K562 (cell line): ENCODE results near the gene POLE2. TPM values are rescaled to one million over a fixed set of nuclear protein-coding genes. Genes with fewer than 3 reads are reported as not detected.

ENCODE experiments used
- ARHGAP35 ChIP-seq: fragments of 450-650 bp; IDR thresholded peaks from 2 replicates; pipeline ENCODE4 v1.6.1; 2018; ENCODE audit not compliant: partially characterized antibody
- KLF6 ChIP-seq: fragments of 250-450 bp; sonication (Bioruptor Pico); IDR thresholded peaks from 2 replicates; pipeline ENCODE4 v1.4.0; 2020; ENCODE audit warnings: mild to moderate bottlenecking, moderate library complexity, borderline replicate concordance
- ZNF239 ChIP-seq: fragments of 250-450 bp; sonication (Bioruptor Pico); IDR thresholded peaks from 2 replicates; pipeline ENCODE4 v1.4.0; 2020; ENCODE audit warnings: mild to moderate bottlenecking
- polyA plus RNA-seq, 8 experiments: library from polyadenylated mRNA; depleted of rRNA in 4 of 8; stranded (reverse) in 5 of 8; unstranded in 3 of 8; fragments of >200 nt; fragmentation: Nextera tagmentation in 2 of 8; fragmentation: Illumina TruSeq in 1 of 8; extraction: Ambion mirVana in 2 of 8; extraction: Trizol in 1 of 8; gene quantifications; 2 replicates each; pipeline versions ENCODE4 v1.2.1 to v1.2.3, GENCODE V29; 2011 to 2014; ENCODE audit warnings: inconsistent platforms in 1 of 8, missing spikeins in 1 of 8
- total RNA-seq, 7 experiments: library from RNA; depleted of rRNA in 6 of 7; stranded (reverse); fragments of >200 nt in 6 of 7; fragmentation: Illumina TruSeq in 2 of 7; extraction: Trizol in 2 of 7; gene quantifications; 2 replicates each; pipeline versions ENCODE4 v1.2.1 to v1.2.3, GENCODE V29; 2011 to 2021; ENCODE audit warnings: low replicate concordance in 1 of 7
- TF ChIP-seq, protein P1 (sequence below), 3 experiments: IDR thresholded peaks in 2 of 3; conservative IDR thresholded peaks in 1 of 3; 2 replicates each; pipeline ENCODE4 v1.5.1; 2011 to 2012; ENCODE audit warnings: low read length in 3 of 3, mild to moderate bottlenecking in 3 of 3, control low read depth in 2 of 3, improper control_type of control experiment in 1 of 3, inconsistent platforms in 1 of 3, low read depth in 1 of 3, mixed read lengths in 1 of 3, moderate library complexity in 1 of 3; ENCODE audit not compliant: insufficient read depth in 2 of 3
- TF ChIP-seq, protein P2 (sequence below): fragments of 450-650 bp; IDR thresholded peaks from 2 replicates; pipeline ENCODE4 v1.6.1; 2016; ENCODE audit warnings: borderline replicate concordance
- TF ChIP-seq, protein P3 (sequence below), 2 experiments: IDR thresholded peaks in 1 of 2; conservative IDR thresholded peaks in 1 of 2; 2 replicates each; pipeline ENCODE4 v1.6.1; 2016; ENCODE audit warnings: low read depth in 2 of 2, mild to moderate bottlenecking in 1 of 2, missing compliant biosample characterization in 1 of 2, missing genetic modification characterization in 1 of 2, moderate library complexity in 1 of 2
- TF ChIP-seq, protein P4 (sequence below): fragments of 450-650 bp; IDR thresholded peaks from 2 replicates; pipeline ENCODE4 v1.7.1; 2018; ENCODE audit warnings: mild to moderate bottlenecking, low read depth; ENCODE audit not compliant: partially characterized antibody
- TF ChIP-seq, protein P5 (sequence below), 2 experiments: fragments of 150-350 bp in 1 of 2; IDR thresholded peaks; 2 replicates each; pipeline ENCODE4 v1.6.1; 2012 to 2016; ENCODE audit warnings: low read depth in 2 of 2, low read length in 2 of 2, mild to moderate bottlenecking in 1 of 2, moderate library complexity in 1 of 2

POLE2 gene
- total and polyA plus RNA-seq, 9 of the 15 experiments (the other 6 are each of a cell fraction or from before 2014, with no cell fraction given) = 30.7 to 78.4 (median 55.4) TPM

DNA sequence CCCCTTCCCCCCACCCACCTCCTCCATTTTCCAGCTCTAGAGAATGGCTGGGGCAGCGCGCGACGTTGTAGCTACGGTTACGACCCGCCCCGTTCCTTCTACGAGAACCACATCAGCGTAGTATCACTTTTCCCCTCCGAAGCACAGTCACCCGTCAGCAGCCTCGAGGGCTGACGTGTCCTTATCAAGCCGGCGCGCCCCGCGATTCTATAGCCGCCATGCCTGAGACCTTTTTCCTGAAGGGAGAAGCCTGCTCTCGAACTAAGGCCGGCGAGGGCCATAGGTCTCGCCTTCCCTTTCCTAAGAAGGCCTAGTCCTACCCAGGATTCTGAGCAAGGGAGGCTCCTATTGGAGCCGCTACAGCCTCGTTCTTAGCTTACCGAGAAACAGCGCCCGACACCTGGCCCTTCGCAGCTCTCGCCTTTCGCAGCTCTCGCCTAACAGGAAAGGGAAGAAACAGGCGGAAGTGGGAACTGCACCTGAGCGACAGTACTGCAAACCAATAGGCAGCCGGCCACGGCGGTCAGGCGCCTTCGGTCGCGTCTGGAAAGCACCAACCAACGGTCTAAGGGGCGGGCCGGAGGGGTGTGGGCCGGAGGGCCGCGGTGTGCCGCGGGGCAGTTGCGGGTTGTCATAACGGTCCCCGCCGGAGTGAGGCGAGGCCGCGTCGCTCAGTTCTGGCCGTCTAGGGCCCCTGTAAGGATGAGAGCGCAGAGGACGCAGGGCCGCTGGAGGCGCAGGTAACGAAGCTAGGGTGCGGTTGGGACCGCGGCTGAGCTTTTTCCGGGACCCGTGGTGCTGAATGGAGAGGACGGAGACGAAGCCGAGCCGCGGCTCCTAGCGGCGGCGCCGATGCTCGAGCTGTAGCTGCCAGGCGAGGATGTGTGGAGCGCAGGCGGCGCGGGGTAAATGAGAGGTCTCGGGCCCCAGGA is 67.6 kb downstream of the POLE2 start, which contains the start of the genes MGAT2 and RPL36AL (continued):
- TF ChIP-seq, protein P1, sequence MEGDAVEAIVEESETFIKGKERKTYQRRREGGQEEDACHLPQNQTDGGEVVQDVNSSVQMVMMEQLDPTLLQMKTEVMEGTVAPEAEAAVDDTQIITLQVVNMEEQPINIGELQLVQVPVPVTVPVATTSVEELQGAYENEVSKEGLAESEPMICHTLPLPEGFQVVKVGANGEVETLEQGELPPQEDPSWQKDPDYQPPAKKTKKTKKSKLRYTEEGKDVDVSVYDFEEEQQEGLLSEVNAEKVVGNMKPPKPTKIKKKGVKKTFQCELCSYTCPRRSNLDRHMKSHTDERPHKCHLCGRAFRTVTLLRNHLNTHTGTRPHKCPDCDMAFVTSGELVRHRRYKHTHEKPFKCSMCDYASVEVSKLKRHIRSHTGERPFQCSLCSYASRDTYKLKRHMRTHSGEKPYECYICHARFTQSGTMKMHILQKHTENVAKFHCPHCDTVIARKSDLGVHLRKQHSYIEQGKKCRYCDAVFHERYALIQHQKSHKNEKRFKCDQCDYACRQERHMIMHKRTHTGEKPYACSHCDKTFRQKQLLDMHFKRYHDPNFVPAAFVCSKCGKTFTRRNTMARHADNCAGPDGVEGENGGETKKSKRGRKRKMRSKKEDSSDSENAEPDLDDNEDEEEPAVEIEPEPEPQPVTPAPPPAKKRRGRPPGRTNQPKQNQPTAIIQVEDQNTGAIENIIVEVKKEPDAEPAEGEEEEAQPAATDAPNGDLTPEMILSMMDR (IDR thresholded peaks at IDR 0.05 in 2 of 3, conservative IDR thresholded peaks at IDR 0.05 in 1 of 3; ENCODE audit: insufficient read depth in 2 of 3, low read depth in 1 of 3, low read length in 3 of 3) = peak; percentile 5 to 35 (median 24); a peak in 2 of 6 replicates
- TF ChIP-seq, protein P2, sequence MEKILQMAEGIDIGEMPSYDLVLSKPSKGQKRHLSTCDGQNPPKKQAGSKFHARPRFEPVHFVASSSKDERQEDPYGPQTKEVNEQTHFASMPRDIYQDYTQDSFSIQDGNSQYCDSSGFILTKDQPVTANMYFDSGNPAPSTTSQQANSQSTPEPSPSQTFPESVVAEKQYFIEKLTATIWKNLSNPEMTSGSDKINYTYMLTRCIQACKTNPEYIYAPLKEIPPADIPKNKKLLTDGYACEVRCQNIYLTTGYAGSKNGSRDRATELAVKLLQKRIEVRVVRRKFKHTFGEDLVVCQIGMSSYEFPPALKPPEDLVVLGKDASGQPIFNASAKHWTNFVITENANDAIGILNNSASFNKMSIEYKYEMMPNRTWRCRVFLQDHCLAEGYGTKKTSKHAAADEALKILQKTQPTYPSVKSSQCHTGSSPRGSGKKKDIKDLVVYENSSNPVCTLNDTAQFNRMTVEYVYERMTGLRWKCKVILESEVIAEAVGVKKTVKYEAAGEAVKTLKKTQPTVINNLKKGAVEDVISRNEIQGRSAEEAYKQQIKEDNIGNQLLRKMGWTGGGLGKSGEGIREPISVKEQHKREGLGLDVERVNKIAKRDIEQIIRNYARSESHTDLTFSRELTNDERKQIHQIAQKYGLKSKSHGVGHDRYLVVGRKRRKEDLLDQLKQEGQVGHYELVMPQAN = peak; percentile 54; the same call in 1 of the 2 replicates
- TF ChIP-seq KLF6 (CRISPR knock-in tag) (peak; percentile 82), ARHGAP35 (no peak), ZNF239 (no peak)
- TF ChIP-seq, protein P3, sequence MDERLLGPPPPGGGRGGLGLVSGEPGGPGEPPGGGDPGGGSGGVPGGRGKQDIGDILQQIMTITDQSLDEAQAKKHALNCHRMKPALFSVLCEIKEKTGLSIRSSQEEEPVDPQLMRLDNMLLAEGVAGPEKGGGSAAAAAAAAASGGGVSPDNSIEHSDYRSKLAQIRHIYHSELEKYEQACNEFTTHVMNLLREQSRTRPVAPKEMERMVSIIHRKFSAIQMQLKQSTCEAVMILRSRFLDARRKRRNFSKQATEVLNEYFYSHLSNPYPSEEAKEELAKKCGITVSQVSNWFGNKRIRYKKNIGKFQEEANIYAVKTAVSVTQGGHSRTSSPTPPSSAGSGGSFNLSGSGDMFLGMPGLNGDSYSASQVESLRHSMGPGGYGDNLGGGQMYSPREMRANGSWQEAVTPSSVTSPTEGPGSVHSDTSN (CRISPR knock-in tag; IDR thresholded peaks at IDR 0.05; ENCODE audit: low read depth) = peak; percentile 94
- TF ChIP-seq, protein P3 (tag; conservative IDR thresholded peaks at IDR 0.05; ENCODE audit: low read depth) = peak; percentile 97
- TF ChIP-seq, protein P4, sequence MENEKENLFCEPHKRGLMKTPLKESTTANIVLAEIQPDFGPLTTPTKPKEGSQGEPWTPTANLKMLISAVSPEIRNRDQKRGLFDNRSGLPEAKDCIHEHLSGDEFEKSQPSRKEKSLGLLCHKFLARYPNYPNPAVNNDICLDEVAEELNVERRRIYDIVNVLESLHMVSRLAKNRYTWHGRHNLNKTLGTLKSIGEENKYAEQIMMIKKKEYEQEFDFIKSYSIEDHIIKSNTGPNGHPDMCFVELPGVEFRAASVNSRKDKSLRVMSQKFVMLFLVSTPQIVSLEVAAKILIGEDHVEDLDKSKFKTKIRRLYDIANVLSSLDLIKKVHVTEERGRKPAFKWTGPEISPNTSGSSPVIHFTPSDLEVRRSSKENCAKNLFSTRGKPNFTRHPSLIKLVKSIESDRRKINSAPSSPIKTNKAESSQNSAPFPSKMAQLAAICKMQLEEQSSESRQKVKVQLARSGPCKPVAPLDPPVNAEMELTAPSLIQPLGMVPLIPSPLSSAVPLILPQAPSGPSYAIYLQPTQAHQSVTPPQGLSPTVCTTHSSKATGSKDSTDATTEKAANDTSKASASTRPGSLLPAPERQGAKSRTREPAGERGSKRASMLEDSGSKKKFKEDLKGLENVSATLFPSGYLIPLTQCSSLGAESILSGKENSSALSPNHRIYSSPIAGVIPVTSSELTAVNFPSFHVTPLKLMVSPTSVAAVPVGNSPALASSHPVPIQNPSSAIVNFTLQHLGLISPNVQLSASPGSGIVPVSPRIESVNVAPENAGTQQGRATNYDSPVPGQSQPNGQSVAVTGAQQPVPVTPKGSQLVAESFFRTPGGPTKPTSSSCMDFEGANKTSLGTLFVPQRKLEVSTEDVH = peak; percentile 31
- TF ChIP-seq, protein P5, sequence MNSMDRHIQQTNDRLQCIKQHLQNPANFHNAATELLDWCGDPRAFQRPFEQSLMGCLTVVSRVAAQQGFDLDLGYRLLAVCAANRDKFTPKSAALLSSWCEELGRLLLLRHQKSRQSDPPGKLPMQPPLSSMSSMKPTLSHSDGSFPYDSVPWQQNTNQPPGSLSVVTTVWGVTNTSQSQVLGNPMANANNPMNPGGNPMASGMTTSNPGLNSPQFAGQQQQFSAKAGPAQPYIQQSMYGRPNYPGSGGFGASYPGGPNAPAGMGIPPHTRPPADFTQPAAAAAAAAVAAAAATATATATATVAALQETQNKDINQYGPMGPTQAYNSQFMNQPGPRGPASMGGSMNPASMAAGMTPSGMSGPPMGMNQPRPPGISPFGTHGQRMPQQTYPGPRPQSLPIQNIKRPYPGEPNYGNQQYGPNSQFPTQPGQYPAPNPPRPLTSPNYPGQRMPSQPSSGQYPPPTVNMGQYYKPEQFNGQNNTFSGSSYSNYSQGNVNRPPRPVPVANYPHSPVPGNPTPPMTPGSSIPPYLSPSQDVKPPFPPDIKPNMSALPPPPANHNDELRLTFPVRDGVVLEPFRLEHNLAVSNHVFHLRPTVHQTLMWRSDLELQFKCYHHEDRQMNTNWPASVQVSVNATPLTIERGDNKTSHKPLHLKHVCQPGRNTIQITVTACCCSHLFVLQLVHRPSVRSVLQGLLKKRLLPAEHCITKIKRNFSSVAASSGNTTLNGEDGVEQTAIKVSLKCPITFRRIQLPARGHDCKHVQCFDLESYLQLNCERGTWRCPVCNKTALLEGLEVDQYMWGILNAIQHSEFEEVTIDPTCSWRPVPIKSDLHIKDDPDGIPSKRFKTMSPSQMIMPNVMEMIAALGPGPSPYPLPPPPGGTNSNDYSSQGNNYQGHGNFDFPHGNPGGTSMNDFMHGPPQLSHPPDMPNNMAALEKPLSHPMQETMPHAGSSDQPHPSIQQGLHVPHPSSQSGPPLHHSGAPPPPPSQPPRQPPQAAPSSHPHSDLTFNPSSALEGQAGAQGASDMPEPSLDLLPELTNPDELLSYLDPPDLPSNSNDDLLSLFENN (IDR thresholded peaks at IDR 0.05; ENCODE audit: low read depth in 2 of 2, low read length in 2 of 2) = peak in 1 of 2 experiments; percentile 47; a peak in 1 of 4 replicates
